ENCODE measurements around the gene ELK1. TPM values are rescaled to one million over a fixed set of nuclear protein-coding genes. Genes with fewer than 3 reads are reported as not detected.

The ELK1 gene
- total and polyA plus RNA-seq, 10 of the 15 experiments (the other 5 are each of a cell fraction or from before 2014, with no cell fraction given), result 4.1 to 55.5 (median 32.9) TPM

- no peak for ATAC-seq
- ChIA-PET RAD21 (ENCODE audit: unreplicated experiment) (no interaction called here), SMC1A (ENCODE audit: uncharacterized antibody, unreplicated experiment) (no interaction called here), CTCF (no interaction called here), POLR2A (no interaction called here)
- no TSS peak for BruUV-seq (replicated peaks)
- Histone ChIP-seq H3K9ac (ENCODE audit: control insufficient read depth, insufficient read depth, low read length) (no peak overlapping the region), H4K20me1 (ENCODE audit: control insufficient read depth, insufficient read depth) (no peaks in the 10 kb centered on the region), H2AFZ (ENCODE audit: control insufficient read depth, low read depth, low read length) (no peak overlapping the region), H3K79me2 (ENCODE audit: control insufficient read depth, insufficient read depth, low read length) (no peaks in the 10 kb centered on the region), H3K9me3 (replicated peaks; ENCODE audit: control insufficient read depth, insufficient read depth, low read length) (no peaks in the 10 kb centered on the region), H3K4me2 (ENCODE audit: control insufficient read depth, insufficient read depth) (no peak overlapping the region), H3K4me3 (no peak overlapping the region), H3K4me1 (ENCODE audit: control insufficient read depth, insufficient read depth, low read length) (no peaks in the 10 kb centered on the region), H3K27me3 (replicated peaks in 1 of 2; ENCODE audit: control insufficient read depth in 2 of 2, insufficient read depth in 2 of 2, low read length in 1 of 2) (no peaks in the 10 kb centered on the region), H3K36me3 (ENCODE audit: control insufficient read depth in 2 of 2, insufficient read depth in 2 of 2, low read length in 1 of 2) (no peaks in the 10 kb centered on the region), H3K27ac (ENCODE audit: control insufficient read depth, insufficient read depth) (no peak overlapping the region)
- FAIRE-seq, result no peak
- intact Hi-C loops (cut with micrococcal nuclease; ENCODE audit: unreplicated experiment), result no loop called here
- no peak for DNase-seq (ENCODE audit: low read depth, low spot score)
- WGBS (ENCODE audit: insufficient coverage, insufficient replicate concordance, low lambda C conversion rate, missing lambda C conversion rate), result 44% methylated on average over 5 of the region's 5 CpGs
- TF ChIP-seq ASH2L (IDR thresholded peaks at IDR 0.05; ENCODE audit: borderline replicate concordance, low read depth) (no peak), CEBPB (IDR thresholded peaks at IDR 0.05; ENCODE audit: borderline replicate concordance in 1 of 2, low read depth in 2 of 2, low read length in 2 of 2) (no peak), ESRRA (IDR thresholded peaks at IDR 0.05; ENCODE audit: low read length) (no peak)
- in situ Hi-C loops (cut with MboI), result no loop called here
Observed at GRCh38 chrX:47590984-47591383, 59.4 kb downstream of the ELK1 start.

GRCh38 chrX:47587906-47588735 lies 62.2 kb downstream of the ELK1 start:
- in situ Hi-C loops (cut with MboI), result no loop called here
- FAIRE-seq (no peak), DNase-seq (ENCODE audit: low read depth, low spot score) (no peak), ATAC-seq (no peak)
- CTCF ChIA-PET, result no interaction called here
- WGBS (ENCODE audit: insufficient coverage, insufficient replicate concordance, low lambda C conversion rate, missing lambda C conversion rate), result 45% methylated on average over 16 of the region's 16 CpGs
- Histone ChIP-seq H2AFZ (ENCODE audit: control insufficient read depth, low read depth, low read length) (no peak overlapping the region), H3K9ac (ENCODE audit: control insufficient read depth, insufficient read depth, low read length) (no peak overlapping the region), H3K9me3 (replicated peaks; ENCODE audit: control insufficient read depth, insufficient read depth, low read length) (no peaks in the 10 kb centered on the region), H3K4me2 (ENCODE audit: control insufficient read depth, insufficient read depth) (no peak overlapping the region), H3K27ac (ENCODE audit: control insufficient read depth, insufficient read depth) (no peak overlapping the region), H3K4me3 (no peak overlapping the region), H4K20me1 (ENCODE audit: control insufficient read depth, insufficient read depth) (no peaks in the 10 kb centered on the region), H3K27me3 (replicated peaks in 1 of 2; ENCODE audit: control insufficient read depth in 2 of 2, insufficient read depth in 2 of 2, low read length in 1 of 2) (no peaks in the 10 kb centered on the region), H3K4me1 (ENCODE audit: control insufficient read depth, insufficient read depth, low read length) (no peaks in the 10 kb centered on the region), H3K36me3 (ENCODE audit: control insufficient read depth in 2 of 2, insufficient read depth in 2 of 2, low read length in 1 of 2) (no peaks in the 10 kb centered on the region), H3K79me2 (ENCODE audit: control insufficient read depth, insufficient read depth, low read length) (no peaks in the 10 kb centered on the region)
- POLR2A ChIA-PET, result no interaction called here
- intact Hi-C loops (cut with micrococcal nuclease; ENCODE audit: unreplicated experiment), result no loop called here
- RAD21 ChIA-PET (ENCODE audit: unreplicated experiment), result no interaction called here
- SMC1A ChIA-PET (ENCODE audit: uncharacterized antibody, unreplicated experiment), result interaction anchor here (1.1 kb wide), 1 partner anchor 29 kb away, joined by 3 read pairs; no protein-coding TSS in a partner anchor
- no TSS peak for BruUV-seq (replicated peaks)
- TF ChIP-seq CREB1 (IDR thresholded peaks at IDR 0.05; ENCODE audit: low read depth) (no peak), GABPA (IDR thresholded peaks at IDR 0.05; ENCODE audit: low read depth) (no peak), KLF5 (IDR thresholded peaks at IDR 0.05; ENCODE audit: partially characterized antibody) (no peak), ESRRA (IDR thresholded peaks at IDR 0.05; ENCODE audit: low read length) (no peak), ZBED1 (IDR thresholded peaks at IDR 0.05; ENCODE audit: borderline replicate concordance) (no peak), ZBTB40 (IDR thresholded peaks at IDR 0.05; ENCODE audit: borderline replicate concordance) (no peak), KDM1A (IDR thresholded peaks at IDR 0.05; ENCODE audit: borderline replicate concordance) (no peak)
